Superior temporal gyrus (tissue), 1 donor: Measurements from ENCODE around the gene FBXW4.

Experiments
- DNase-seq: peaks from one replicate; pipeline ENCODE4 v3.0.0-alpha.2; 2016; ENCODE audit errors: extremely low spot score

FBXW4 gene, protein sequence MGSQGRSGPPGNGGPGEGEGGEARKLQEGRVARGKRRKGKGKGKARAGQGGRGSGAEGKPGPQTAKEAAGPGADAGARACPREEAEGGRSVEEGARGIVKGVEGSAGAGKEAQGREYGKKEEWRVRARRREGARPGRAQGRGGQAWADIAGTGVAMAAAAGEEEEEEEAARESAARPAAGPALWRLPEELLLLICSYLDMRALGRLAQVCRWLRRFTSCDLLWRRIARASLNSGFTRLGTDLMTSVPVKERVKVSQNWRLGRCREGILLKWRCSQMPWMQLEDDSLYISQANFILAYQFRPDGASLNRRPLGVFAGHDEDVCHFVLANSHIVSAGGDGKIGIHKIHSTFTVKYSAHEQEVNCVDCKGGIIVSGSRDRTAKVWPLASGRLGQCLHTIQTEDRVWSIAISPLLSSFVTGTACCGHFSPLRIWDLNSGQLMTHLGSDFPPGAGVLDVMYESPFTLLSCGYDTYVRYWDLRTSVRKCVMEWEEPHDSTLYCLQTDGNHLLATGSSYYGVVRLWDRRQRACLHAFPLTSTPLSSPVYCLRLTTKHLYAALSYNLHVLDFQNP

DNA sequence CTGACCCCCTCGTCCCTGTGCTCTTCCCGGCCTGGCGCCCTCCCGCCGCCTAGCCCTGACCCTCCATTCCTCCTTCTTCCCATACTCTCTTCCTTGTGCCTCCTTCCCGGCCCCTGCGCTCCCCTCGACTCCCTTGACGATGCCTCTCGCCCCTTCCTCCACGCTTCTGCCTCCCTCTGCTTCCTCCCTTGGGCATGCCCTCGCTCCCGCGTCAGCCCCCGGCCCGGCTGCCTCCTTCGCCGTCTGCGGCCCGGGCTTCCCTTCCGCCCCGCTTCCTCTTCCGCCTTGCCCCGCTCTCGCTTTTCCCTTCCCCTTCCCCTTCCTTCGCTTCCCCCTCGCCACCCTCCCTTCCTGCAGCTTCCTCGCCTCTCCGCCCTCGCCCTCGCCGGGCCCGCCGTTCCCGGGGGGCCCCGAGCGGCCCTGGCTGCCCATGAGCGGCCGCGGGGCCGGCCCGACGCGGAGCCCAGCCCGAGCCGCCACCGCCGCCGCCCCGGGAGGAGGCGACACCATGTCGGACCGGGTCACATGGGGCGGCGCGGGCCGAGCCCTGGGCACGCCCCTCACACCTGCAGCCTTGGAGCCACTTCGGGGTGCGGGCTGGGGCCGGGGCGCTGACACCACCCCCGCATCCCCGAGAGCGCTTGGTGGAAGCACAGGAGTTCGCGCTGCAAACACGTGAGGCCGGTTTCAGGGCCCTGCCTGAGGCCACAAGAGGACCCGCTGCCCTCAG lies at the start of gene FBXW4:
Gene FBXW4 (minus strand): TSS at position 497 of the 730 bp plus-strand sequence. CDS start 65 bp downstream, at position 432.
- DNase-seq, result peak; percentile 33

DNA sequence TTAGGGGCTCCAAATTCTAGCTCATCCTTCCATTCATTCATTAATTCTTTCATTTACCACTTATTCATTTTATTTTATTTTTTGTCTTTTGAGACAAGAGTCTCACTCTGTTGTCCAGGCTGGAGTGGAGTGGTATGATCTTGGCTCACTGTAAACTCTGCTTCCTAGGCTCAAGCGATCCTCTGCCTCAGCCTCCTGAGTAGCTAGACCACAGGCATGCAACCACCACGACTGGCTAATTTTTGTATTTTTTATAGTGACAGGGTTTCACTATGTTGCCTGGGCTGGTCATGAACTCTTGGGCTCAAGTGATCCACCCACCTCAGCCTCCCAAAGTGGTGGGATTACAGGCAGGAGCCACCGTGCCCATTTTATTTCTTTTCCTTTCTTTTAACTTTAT lies 49.3 kb upstream of the FBXW4 start:
- DNase-seq, result no peak

DNA sequence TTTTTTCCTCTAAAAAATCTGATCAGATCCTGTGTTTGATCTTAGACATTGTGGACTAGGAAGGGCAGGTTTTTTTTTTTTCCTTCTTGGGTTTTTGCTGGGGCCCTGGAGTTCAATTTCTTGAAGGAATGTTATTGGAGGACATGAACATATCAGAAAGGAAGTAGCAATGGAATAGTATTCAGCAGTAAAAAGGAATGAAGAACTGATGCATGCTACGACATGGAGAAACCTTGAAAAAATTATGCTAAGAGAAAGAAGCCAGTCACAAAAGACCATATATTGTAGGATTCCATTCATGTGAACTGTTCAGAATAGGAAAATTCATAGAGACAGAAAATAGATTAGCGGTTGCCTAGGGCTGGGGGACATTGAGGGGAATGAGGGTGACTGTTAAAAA lies 47.0 kb upstream of the FBXW4 start:
- no peak for DNase-seq

DNA sequence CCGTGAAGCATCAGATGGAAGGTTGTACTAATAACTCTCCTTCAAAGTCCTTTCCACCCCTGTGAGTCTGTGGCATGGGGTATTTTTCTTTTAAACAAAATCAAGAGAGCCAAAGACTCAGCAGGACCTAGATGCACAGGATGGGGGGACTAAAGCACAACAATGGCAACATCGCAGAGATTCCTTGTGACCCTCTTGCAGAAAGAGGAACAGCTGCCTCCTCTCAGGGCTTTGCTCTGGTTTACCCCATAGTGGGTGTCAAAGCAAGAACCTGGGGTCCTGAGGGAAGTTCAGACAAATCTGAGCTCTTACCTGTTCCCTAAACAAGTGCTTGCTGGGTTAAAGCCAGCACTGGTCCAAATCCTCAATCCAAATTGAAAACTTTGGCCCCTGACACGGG lies 41.7 kb upstream of the FBXW4 start:
- no peak for DNase-seq

DNA sequence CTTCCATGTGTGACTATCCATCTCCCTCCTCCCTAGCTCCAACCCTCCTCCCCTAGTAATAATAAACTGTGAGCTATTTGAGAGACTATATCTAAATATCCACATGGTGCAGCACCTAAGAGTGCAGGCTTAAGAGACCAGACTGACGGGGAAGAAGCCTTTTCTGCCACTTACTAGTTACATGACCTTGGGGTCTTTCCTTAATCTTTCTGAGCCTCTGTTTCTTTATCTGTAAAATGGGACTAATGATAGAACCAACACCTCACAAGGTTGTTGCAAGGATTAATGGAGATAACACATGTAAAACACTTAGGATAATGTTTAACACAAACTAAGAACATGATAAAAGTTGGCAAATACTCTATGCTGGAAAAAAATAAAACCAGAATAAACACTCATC lies 37.1 kb upstream of the FBXW4 start:
- no peak for DNase-seq

DNA sequence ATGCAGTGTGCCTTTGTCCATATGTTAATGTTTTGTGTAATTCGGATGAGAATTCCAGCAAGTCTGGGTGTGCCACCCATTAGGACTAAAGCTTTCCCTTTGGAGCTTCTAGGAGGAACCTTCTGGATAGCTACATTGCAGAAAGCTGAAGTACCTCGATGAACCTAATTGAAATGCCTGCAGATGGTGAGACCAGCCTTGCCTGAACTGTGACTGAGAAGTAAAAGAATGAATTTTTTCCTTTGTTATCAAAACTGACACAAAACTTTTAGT lies 31.1 kb upstream of the FBXW4 start:
- no peak for DNase-seq

DNA sequence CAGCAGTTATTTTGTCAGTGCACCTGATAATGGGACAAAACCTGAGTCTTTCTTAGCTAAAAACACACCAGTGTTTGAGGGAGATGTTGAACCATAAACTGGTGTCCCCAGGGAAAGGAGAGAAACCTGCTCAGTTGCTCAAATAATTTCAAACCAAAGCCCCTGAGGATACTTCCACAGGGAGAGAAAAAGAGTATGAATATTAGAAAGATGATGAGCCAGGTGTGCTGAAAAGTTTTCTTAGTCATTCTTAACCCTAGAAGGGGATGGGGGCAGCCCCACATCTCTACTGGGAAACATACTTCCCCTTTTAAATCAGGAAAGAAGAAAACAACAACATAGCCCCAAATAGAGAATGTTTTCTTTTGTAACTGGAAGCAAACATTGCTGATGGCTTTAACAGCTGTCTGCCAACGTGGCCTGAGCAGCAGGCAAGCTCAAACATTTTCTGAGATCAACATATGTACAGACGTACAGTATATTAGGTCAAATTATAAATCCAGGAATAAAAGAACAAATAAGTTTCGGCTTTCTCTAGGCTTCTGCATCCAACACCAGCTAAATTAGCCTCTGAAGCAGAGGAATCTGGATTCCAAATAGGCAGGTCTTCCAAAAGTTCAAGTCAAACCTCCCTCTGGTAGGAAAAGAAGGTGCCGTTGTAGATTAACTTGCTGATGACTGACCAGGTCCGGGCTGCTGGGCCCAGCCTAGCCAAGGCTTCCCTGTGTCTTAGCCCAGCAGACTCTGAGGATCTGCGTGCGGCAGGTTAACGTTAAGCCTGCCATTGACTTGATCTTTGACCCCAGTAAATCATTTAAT lies 30.5 kb upstream of the FBXW4 start:
- DNase-seq, result no peak

DNA sequence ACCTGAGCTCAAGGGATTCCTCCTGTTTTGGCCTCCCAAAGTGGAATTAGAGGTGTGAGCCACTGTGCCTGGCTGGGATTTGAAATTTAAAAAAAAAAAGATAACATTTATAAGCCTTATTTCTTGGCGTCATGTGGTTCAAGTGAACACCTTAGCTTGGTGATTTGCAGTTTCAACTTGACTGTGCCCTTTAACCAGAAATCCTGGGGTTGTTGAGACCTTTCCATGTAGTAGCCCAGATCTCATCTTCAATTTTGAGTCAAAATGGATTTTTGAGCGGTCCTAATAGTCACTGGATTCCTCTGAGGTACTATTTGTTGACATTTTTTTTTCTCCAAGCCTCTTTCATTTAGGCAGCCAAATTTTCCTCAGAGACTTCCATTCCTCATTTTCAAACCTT lies 29.5 kb upstream of the FBXW4 start:
- no peak for DNase-seq

DNA sequence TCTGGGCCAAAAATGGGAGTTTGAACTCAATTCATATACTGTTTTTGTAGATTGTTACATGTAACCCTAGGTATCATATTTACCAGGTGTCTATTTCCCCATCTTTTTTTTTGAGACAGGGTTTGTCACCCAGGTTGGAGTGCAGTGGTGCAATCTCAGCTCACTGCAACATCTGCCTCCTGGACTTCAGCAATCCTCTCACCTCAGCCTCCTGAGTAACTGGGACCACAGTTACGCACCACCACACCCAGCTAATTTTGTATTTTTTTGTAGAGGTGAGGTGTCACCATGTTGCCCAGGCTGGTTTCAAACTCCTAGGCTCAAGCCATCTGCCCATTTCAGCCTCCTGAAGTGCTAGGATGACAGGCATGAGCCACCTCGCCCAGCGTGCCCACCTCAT lies 28.2 kb upstream of the FBXW4 start:
- no peak for DNase-seq

DNA sequence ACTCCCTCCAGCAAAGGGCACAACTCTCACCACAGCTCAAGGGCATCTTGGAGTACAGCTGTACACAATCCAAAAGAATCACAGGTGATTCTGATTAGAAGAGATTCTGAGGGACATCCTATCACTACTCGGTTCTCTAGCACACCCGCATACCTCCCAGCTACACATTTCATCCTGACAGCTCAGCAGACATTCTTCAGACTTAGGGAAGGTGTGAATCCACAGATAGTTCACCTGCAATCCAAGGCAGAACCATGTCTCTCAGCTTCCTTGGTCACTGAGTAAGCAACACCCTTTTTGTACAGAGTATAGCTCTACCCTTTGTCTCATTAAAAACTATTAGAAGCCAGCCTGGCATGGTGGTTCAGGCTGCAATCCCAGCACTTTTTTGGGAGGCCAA lies 26.8 kb upstream of the FBXW4 start:
- no peak for DNase-seq

DNA sequence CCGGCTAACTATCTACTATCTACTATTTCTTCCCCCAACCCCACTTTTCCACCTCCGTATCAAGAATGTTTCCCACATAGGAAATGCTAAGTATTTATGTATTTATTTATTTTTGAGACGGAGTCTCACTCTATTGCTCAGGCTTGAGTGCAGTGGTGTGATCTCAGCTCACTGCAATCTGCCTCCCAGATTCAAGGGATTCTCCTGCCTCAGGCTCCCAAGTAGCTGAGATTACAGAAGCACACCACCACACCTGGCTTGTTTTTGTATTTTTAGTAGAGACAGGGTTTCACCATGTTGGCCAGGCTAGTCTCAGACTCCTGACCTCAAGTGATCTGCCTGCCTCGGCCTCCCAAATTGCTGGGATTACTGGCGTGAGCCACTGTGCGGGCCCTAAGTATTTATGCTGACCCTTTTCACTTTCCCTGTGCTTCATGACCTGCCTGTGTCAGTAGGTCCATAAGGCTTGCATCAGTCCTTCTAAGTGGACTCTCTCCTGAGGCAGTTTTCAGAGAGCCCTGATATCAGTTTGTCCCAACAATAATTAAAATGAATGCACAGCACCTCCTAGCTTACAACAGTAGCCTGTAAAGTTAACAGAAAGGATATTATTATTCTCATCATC lies 25.7 kb upstream of the FBXW4 start:
- DNase-seq, result no peak

DNA sequence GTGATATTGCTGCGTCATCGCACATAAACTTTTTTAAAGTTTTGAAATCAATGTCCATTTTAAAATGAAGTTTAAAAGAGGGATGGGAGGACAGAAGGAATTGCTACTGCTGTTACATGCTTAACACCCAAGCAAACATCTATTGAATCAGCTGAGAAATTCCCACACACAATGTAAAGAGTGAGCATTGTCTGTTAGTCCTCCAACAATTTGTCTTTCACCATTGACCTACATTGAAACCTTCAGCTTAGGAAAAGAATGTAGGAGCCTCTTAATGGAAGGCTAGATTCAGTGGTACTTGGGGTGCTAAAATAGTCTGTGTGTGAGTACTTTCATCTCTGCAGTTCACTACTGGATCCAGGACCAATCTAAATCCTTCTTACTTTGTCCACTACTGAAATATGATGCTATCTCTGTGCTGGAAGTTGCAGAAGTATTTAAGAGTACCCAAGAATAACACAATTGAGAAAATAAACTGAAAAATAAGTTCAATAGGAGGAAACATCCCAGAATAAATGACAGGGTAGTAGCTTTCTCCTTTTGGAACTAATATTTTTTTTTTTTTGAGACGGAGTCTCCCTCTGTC lies 23.8 kb upstream of the FBXW4 start:
- no peak for DNase-seq

DNA sequence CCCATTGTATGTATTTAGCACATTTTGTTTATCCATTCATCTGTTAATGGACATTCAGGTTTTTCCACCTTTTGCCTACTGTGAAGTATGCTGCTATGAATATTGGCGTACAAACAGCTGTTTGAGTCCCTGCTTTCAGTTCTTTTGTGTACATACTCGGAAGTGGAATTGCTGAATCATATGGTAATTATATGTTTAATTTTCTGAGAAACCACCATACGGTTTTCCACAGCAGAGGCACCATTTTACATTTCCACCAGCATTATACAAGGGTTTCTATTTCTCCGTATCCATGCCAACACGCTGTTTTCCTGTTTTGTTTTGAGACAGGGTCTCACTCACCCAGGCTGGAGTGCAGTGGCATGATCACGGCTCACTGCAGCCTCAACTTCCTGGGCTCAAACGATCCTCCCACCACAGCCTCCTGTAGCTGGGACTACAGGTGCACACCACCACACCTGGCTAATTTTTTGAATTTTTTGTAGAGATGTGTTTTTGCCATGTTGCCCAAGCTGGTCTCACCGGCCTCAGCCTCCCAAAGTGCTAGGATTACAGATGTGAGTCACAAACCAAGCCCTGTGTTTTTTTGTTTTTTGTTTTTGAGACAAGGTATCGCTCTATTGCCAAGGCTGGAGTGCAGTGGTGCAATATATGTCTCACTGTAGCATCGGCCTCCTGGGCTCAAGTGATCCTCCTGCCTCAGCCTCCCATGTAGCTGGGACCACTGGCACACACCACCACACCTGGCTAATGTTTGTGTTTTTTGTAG lies 22.1 kb upstream of the FBXW4 start:
- no peak for DNase-seq

DNA sequence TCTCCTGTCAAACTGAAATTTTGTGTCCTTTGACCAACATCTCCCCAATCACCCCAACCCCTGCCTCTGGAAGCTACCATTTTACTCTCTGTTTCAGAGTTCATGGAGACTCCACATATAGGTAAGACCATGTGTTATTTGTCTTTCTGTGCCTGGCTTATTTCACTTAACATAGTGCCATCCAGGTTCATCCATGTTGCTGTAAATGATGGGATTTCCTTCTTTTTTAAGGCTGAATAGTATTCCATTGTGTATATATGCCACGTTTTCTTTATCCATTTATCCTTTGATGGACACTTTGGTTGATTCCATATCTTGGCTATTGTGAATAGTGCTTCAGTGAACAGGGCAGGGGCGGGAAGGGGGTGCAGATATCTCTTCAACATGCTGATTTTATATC lies 18.0 kb upstream of the FBXW4 start:
- DNase-seq, result no peak

DNA sequence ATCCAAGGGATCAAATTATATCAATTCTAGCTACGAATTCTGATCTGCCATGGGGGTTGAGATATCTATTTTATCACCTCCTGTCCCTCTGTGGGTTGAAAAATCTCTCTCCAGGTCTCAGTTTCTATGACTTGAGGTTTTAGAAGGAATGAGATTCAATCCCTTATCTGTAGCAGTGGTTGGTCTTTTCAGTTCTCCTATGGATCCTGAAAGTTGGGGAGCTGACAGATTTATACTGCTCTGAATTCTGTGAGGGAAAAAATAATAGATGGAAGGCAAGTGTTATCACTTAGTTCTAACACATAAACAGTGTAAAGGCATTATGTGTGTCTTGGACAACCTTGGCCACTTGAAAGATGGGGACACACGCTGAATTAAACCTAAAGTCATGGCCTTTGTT lies 15.8 kb upstream of the FBXW4 start:
- DNase-seq, result no peak

DNA sequence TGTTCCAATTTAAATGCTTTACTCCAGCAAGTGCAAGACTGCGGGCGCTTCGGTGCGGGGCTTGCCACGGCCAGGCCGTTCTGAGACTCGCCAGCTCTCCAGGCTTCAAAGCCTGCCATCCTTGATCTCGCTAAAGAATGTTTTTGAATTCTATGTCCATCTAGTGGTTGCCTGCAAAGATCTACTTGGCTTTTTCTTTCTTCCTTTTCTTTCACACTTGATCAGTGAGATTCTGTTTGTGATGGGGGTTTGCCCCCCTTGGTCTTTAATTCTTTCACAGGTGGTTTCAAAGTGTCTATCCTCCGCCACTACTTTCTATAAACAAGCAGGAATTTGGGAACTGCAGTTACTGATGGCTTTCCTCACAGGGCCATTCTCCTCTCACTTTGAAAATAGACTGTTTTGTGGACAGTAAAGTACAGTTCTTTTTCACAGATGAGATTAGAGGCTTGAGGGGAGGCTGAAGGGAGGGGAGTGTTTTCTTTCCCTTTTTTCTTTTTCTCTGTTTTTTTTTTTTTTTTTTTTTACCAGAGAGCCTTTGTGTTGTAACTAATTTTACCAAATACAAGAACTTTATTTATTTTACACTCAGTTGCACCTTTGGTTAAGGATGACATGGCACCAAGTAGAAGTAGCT lies 15.2 kb upstream of the FBXW4 start:
- no peak for DNase-seq

DNA sequence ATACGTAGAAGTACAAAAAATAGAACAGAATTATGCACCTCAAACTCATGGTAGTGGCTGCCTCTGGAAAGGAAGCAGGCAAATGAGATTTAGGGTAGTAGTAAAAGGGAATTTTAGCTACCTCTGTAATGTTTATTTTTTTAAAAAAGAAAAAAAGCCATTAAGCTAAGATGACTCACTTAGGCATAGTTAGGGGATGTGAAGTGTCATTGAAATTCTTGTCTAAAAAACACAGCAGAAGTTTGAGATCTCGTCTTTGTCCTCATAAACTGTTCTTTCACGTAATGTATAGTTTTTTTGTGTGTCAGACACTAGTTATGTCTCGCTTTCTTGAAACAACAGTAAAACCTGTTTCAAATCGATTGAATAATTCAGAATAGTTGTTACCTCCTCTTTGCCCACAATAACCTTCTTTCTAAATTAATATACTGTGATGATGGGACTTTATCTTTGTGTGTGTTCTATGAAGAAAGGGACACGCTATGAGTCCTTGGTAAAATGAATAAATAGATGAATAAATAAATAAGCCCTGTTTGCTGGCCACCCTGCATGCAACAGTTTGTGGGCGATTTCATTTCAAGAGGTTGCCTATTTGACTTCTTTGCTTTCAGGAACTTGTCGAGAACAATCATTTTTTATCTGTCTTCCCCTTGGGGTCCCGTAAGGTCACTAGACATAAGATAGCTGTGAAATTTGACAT lies 14.5 kb upstream of the FBXW4 start:
- no peak for DNase-seq

DNA sequence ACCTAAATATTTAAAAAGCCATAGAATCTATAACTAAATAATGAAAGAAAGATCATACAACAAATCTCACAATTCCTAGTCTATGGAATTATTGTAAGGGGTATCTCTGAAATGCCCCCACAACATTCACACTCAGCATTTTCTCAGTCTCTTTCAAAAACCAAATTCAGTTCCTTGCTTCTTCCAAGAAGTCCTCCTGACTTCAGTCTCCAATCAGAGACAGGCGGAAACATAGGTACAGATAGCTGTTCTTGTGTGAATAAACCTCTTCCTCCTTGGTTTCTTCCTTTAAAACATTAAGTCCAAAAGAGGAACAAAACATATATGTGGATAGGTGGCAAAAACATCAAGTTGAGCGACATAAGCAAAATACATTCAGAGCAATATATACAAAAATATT lies 13.9 kb upstream of the FBXW4 start:
- no peak for DNase-seq

DNA sequence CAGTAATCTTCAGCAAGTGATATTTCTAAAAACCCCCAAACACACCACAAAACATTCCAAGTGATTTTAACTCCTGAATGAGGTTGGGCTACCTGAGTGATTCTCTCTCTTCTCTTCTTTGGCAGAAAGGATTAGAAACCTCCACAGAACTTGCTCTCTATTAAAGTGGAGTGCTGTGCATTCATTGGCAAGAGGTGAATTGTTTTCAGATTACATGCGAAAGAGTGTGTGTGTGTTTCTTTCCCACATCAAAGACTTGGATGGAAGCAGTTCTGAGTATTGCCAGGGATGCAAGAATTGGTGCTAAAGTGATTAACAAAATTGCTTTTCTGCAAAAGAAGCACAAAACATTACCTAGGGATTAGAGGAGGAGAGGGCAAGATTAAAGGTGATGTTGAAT lies 13.1 kb upstream of the FBXW4 start:
- DNase-seq, result no peak

DNA sequence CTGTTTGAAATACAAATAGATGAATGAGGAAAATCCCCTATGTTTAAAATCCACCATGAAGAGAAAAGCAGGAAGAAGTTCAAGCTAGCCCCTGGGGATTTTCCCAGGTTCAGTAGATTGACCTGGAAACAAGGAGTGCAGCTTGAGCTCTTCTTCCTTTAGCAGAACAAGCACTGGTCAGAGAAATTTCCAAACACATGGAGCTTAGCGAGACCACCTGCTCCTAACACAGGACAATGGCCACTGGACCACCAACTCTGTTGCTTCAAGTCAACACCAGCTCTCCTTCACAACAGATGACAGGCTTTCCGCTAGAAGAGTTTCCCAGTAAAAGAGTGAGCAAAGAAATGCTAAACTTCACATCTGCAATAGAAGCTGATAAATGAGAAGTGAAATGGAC lies 9.4 kb upstream of the FBXW4 start:
- DNase-seq, result no peak
